T-helper 1 cell treated with Interleukin-12 subunit alpha and Interleukin-12 subunit beta and Interleukin-4 antibody, amounts not matched to agents 30 μg/mL and 1 μg/mL, for 36 hours (primary cell): Measurements from ENCODE around the gene MYO1E.
A peak's percentile ranks its signal among the peaks of the same experiment; 100 is the strongest.
"Not testable (repeated sequence)": the region's sequence is repeated elsewhere in the genome, so short reads cannot be mapped to it uniquely, and the experiment has no call there.

Experiments used
- H3K27ac Mint-ChIP-seq: one replicate; pipeline ENCODE4 v1.8.0; 2021; ENCODE audit warnings: mild to moderate bottlenecking, mixed read lengths
- H3K27me3 Mint-ChIP-seq: one replicate; pipeline ENCODE4 v1.8.0; 2021; ENCODE audit warnings: low read depth, mixed read lengths
- H3K36me3 Mint-ChIP-seq: one replicate; pipeline ENCODE4 v1.8.0; 2021; ENCODE audit warnings: low read depth, mixed read lengths
- H3K4me1 Mint-ChIP-seq: one replicate; pipeline ENCODE4 v1.8.0; 2021; ENCODE audit warnings: low read depth, mixed read lengths
- H3K4me3 Mint-ChIP-seq: one replicate; pipeline ENCODE4 v1.8.0; 2021; ENCODE audit warnings: mild to moderate bottlenecking, moderate library complexity, mixed read lengths
- H3K9me3 Mint-ChIP-seq: one replicate; pipeline ENCODE4 v1.8.0; 2021; ENCODE audit warnings: mixed read lengths

The MYO1E gene

GRCh38 chr15:59372352-59373211 is at the start of gene MYO1E:
Gene MYO1E (minus strand): TSS chr15:59372871. CDS start chr15:59372500, 371 bp downstream.
- H3K27ac Mint-ChIP-seq, result peak within 1 kb of the TSS; percentile 60
- H3K36me3 Mint-ChIP-seq, result peaks cover 2% of the 10 kb centered on the region
- H3K4me3 Mint-ChIP-seq, result peak within 1 kb of the TSS; percentile 93
- H3K27me3 Mint-ChIP-seq, result peaks cover 50% of the 10 kb centered on the region
- H3K9me3 Mint-ChIP-seq, result no peaks in the 10 kb centered on the region
- H3K4me1 Mint-ChIP-seq, result peaks cover 31% of the 10 kb centered on the region

DNA sequence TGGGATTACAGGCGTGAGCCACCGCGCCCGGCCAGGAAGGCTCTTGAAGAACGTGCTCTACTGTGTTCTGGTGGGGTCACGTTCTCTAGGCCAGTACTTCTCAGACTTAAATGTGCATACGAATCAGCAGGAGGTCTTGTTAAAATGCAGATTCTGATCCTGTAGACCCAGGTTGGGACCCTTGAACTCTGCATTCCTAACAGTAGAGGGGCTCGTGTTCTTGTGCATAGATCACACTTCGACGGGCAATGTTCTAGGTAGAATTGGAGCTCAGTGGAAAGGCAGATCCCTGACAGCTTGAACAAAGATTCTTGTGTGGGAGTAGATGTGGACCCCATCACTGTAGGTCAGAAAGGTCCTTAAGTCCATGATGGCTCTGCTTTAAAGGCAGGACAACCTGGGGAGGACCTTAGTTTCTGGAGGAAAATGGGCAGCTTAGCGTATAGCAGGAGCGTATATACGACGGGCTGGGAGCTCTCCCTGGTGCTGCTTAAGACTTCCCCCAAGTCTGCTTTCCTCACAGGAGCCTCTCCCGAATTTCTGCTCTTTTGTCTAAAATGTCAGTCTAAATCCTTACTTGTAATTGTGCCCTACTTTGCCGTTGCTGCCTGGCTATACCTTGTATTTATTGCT is 48.4 kb upstream of the MYO1E start:
- H3K36me3 Mint-ChIP-seq, result no peaks in the 10 kb centered on the region
- no peak overlapping the region for H3K27ac Mint-ChIP-seq
- no peaks in the 10 kb centered on the region for H3K9me3 Mint-ChIP-seq
- H3K27me3 Mint-ChIP-seq, result peaks cover 41% of the 10 kb centered on the region
- H3K4me3 Mint-ChIP-seq, result no peak overlapping the region
- peaks cover 8% of the 10 kb centered on the region for H3K4me1 Mint-ChIP-seq

- Mint-ChIP-seq H3K36me3 (no peaks in the 10 kb centered on the region), H3K4me1 (peaks cover 8% of the 10 kb centered on the region), H3K9me3 (no peaks in the 10 kb centered on the region), H3K27me3 (peaks cover 51% of the 10 kb centered on the region), H3K27ac (no peak overlapping the region), H3K4me3 (no peak overlapping the region)
Observed at GRCh38 chr15:59420108-59420507, 47.4 kb upstream of the MYO1E start.

GRCh38 chr15:59419170-59419569 is 46.5 kb upstream of the MYO1E start:
- no peaks in the 10 kb centered on the region for H3K9me3 Mint-ChIP-seq
- H3K27me3 Mint-ChIP-seq, result peaks cover 48% of the 10 kb centered on the region
- H3K4me1 Mint-ChIP-seq, result peaks cover 9% of the 10 kb centered on the region
- H3K27ac Mint-ChIP-seq, result no peak overlapping the region
- H3K4me3 Mint-ChIP-seq, result no peak overlapping the region
- no peaks in the 10 kb centered on the region for H3K36me3 Mint-ChIP-seq

DNA sequence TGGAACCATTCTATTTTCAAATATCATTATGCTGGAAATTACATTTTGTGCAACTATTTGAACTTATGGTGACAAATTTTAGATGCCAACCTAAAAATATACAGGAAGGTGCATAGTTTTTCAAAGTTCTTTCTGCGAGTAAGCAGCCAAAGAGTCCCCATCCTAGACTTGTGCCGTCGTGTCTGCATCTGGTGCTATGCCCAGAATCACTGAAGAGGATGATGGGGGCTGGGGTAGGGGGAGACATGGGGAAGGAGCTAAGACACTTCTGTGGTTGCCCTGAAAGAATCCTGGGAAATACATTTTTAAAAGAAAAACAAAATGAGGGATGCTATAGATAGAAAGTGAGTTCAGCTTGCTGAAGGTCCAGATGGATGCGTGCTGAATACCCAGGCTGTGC is 44.1 kb upstream of the MYO1E start:
- H3K9me3 Mint-ChIP-seq, result no peaks in the 10 kb centered on the region
- no peaks in the 10 kb centered on the region for H3K36me3 Mint-ChIP-seq
- H3K27me3 Mint-ChIP-seq, result peaks cover 40% of the 10 kb centered on the region
- no peak overlapping the region for H3K4me3 Mint-ChIP-seq
- H3K4me1 Mint-ChIP-seq, result peaks cover 23% of the 10 kb centered on the region
- no peak overlapping the region for H3K27ac Mint-ChIP-seq

DNA sequence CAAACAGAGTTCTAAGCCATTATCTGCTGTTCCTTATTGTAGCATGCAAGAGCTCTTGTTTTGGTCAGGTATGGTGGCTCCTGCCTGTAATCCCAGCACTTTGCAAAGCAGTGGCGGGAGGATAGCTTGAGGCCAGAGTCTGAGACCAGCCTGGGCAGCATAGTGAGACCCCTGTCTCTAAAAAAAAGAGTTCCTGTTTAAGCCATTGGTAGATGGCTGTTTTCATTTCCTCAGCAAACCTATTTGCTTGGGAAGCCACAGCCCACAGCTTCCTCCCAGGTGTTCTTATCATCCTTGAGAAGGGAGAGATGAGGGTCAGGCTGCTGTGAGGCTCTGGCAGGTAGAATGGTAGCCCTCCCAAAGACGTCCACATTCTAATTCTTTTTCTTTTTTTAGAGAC is 40.9 kb upstream of the MYO1E start:
- H3K9me3 Mint-ChIP-seq, result no peaks in the 10 kb centered on the region
- no peak overlapping the region for H3K4me3 Mint-ChIP-seq
- peaks cover 37% of the 10 kb centered on the region for H3K27me3 Mint-ChIP-seq
- no peaks in the 10 kb centered on the region for H3K36me3 Mint-ChIP-seq
- H3K27ac Mint-ChIP-seq, result no peak overlapping the region
- peaks cover 24% of the 10 kb centered on the region for H3K4me1 Mint-ChIP-seq

DNA sequence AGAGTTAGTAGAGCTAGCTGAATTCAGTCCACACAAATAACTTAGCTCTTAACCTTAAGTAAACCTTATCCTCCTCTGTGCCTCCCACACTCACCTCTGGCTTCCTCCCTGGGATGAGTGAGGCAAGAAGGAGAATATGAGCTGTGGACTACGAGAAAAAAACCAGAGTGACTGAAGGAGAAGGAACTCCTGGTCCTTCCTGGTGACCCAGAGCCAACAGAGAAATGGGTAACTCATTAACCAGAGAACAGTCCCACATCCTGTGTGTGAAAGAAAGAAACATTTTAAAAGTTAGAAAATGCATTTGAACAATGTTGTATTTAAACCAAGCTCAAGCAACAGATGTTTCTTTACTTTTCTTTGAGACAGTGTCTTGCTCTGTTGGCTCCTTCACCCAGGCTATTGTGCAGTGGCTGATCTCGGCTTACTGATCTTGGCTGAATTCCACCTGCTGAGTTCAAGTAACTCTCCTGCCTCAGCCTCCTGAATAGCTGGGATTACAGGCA is 37.8 kb upstream of the MYO1E start:
- Mint-ChIP-seq H3K27me3 (peaks cover 19% of the 10 kb centered on the region), H3K9me3 (no peaks in the 10 kb centered on the region), H3K27ac (no peak overlapping the region), H3K4me3 (no peak overlapping the region), H3K36me3 (no peaks in the 10 kb centered on the region), H3K4me1 (peaks cover 24% of the 10 kb centered on the region)

GRCh38 chr15:59407946-59408345 is 35.3 kb upstream of the MYO1E start:
- no peak overlapping the region for H3K27ac Mint-ChIP-seq
- peaks cover 15% of the 10 kb centered on the region for H3K27me3 Mint-ChIP-seq
- H3K9me3 Mint-ChIP-seq, result no peaks in the 10 kb centered on the region
- H3K4me3 Mint-ChIP-seq, result no peak overlapping the region
- peaks cover 11% of the 10 kb centered on the region for H3K4me1 Mint-ChIP-seq
- H3K36me3 Mint-ChIP-seq, result no peaks in the 10 kb centered on the region

- Mint-ChIP-seq H3K27me3 (peaks cover 15% of the 10 kb centered on the region), H3K27ac (no peak overlapping the region), H3K36me3 (no peaks in the 10 kb centered on the region), H3K4me3 (no peak overlapping the region), H3K9me3 (no peaks in the 10 kb centered on the region), H3K4me1 (peaks cover 9% of the 10 kb centered on the region)
Observed at GRCh38 chr15:59406446-59406845, 33.8 kb upstream of the MYO1E start.

GRCh38 chr15:59405079-59405478 is 32.4 kb upstream of the MYO1E start:
- peaks cover under 1% of the 10 kb centered on the region for H3K4me1 Mint-ChIP-seq
- H3K27me3 Mint-ChIP-seq, result peaks cover 21% of the 10 kb centered on the region
- no peak overlapping the region for H3K4me3 Mint-ChIP-seq
- H3K9me3 Mint-ChIP-seq, result no peaks in the 10 kb centered on the region
- no peaks in the 10 kb centered on the region for H3K36me3 Mint-ChIP-seq
- H3K27ac Mint-ChIP-seq, result no peak overlapping the region

DNA sequence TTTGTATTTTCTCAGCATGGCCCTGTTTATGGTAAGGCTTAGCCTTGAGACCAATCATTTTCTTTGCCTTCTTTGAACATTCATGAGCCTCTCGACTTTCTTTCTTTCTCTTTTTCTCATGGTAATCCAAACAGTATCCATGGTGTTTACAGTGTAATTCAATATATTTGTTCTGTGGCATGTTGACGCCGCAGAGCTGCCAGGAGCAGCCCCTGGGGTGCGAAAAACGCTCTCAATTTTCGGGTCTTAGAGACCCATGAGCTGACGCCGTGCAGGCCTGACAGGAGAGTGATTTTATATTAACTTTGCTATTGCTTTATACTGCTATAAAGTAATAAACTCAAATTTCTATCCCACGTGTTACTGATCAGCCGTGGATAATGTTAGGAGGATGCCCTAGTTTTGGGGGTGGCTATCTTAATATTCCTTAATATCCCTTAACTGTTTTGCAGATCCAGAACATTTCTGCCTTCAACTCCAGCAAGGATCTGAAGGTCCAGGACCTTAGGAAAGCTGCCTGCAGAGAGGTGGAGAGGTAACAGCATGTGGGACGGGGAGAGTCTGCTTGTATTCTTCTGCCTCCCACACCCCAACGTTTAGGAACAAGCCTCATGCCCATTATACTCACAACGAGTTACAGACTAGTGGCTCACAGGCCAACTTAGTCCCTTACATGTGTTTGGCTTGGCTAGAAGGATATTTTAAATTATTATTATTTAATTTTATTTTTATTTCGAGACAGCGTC is 29.3 kb upstream of the MYO1E start:
- Mint-ChIP-seq H3K4me3 (no peak overlapping the region), H3K36me3 (no peaks in the 10 kb centered on the region), H3K27me3 (peaks cover 24% of the 10 kb centered on the region), H3K27ac (no peak overlapping the region), H3K4me1 (peaks cover 4% of the 10 kb centered on the region), H3K9me3 (no peaks in the 10 kb centered on the region)

DNA sequence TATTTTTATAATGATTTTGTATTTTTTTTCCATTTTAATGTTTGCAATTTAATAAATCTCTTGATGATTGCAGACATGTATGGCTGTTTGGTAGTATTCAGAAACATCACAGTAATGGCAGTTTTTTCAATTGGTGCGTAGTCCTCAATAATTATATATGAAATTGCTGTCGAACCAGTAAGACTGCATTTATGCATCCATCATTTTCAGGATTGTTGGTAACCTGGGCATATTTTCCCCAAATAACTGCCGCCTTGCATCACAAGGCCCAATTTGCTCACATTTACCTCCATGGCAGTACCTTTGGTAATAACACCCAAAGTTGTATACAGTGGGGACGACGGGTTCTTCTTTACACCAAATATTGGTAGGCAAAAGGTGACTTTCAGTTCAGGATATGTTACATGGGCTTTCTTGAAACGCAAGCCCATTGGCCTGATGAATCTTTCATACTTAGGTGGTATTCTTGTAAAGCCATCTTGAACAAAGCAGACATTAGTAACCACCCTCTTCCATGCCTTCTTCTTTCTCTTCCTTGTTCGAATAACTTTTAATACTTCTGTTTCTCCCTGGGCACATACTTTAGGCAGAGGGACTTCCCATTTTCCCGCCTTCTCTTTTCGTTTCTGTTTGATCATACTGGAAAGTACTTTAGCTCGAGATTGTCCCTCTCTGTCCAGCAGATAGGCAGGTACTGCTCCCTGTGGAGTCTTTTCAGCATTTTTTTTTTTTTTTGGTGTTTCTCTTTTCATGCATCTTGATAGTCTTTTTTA is 28.6 kb upstream of the MYO1E start:
- not testable (repeated sequence) for H3K4me1 Mint-ChIP-seq, H3K36me3 Mint-ChIP-seq, H3K4me3 Mint-ChIP-seq, H3K9me3 Mint-ChIP-seq, H3K27ac Mint-ChIP-seq
- H3K27me3 Mint-ChIP-seq, result peaks cover 32% of the 10 kb centered on the region

DNA sequence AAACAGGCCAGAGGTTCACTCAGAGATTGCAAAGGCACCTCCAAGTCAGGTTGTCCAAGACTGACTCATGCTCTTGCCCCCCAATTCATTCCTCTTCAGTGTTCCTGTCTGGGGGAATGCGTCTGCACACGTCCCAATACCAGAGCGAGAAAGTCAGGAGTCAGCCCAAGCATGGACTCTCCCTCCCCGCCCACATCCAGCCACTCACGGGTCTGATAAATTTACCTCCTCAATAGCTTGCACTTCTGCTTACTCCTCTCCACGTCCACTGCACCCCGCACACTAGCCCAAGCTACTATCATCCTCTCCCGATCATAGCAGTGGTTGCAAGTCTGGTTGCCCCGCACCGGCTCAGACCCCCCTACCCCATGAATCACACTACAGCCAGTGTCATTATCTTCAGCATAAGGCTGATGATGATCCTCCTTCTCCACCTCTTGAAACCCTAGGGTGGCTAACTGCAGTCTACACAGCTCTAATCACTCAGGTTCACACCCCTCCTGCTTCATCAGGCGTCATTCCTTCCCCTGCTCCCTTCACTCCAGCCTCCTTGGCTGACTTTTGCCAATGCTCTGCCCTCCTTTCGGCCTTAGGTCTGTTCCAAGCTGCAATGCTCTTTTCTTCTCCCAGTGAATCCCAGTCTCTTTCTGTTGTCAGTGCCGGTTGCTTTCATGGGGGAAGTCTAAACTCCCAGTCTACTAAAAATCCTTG is 27.6 kb upstream of the MYO1E start:
- H3K27me3 Mint-ChIP-seq, result peaks cover 38% of the 10 kb centered on the region
- no peaks in the 10 kb centered on the region for H3K9me3 Mint-ChIP-seq
- H3K36me3 Mint-ChIP-seq, result no peaks in the 10 kb centered on the region
- H3K27ac Mint-ChIP-seq, result no peak overlapping the region
- H3K4me3 Mint-ChIP-seq, result no peak overlapping the region
- peaks cover 4% of the 10 kb centered on the region for H3K4me1 Mint-ChIP-seq
